GM23338 (cell line): ENCODE results near the gene BHLHE23. TPM values are rescaled to one million over a fixed set of nuclear protein-coding genes. Genes with fewer than 3 reads are reported as not detected.

Source experiments
- ATAC-seq: fragments of 200-7000 bp; cut with Tn5 transposase; 3 replicates; pipeline ENCODE4 v1.9.1; 2020
- DNase-seq: peaks from one replicate; pipeline ENCODE4 v3.0.0-alpha.2; 2015; ENCODE audit warnings: low spot score
- H2AFZ ChIP-seq: fragments of 200-600 bp; sonication (generic); 2 replicates; pipeline ENCODE4 v1.8.0; 2016; ENCODE audit warnings: antibody characterized with exemption, mild to moderate bottlenecking, moderate library complexity
- H3F3A ChIP-seq: fragments of 200-600 bp; sonication (generic); replicated peaks from 2 replicates; pipeline ENCODE4 v1.8.0; 2017; ENCODE audit warnings: antibody characterized with exemption, mixed run types, low read depth
- H3K27ac ChIP-seq: fragments of 200-600 bp; sonication (generic); 2 replicates; pipeline ENCODE4 v1.6.1; 2016; ENCODE audit warnings: low read depth
- H3K27me3 ChIP-seq: fragments of 200-600 bp; sonication (generic); 2 replicates; pipeline ENCODE4 v1.8.0; 2016; ENCODE audit warnings: mild to moderate bottlenecking, mixed run types, moderate library complexity; ENCODE audit not compliant: insufficient read depth
- H3K36me3 ChIP-seq: fragments of 200-600 bp; sonication (generic); 2 replicates; pipeline ENCODE4 v1.8.0; 2016; ENCODE audit warnings: mild to moderate bottlenecking; ENCODE audit not compliant: insufficient read depth
- H3K4me1 ChIP-seq: fragments of 200-600 bp; sonication (generic); 2 replicates; pipeline ENCODE4 v1.8.0; 2016; ENCODE audit warnings: mild to moderate bottlenecking, moderate library complexity; ENCODE audit not compliant: insufficient read depth
- H3K4me2 ChIP-seq: fragments of 200-600 bp; sonication (generic); 2 replicates; pipeline ENCODE4 v1.7.1; 2017; ENCODE audit warnings: mixed run types
- H3K4me3 ChIP-seq: fragments of 200-600 bp; sonication (generic); 2 replicates; pipeline ENCODE4 v1.6.1; 2016; ENCODE audit warnings: mixed run types
- H3K79me2 ChIP-seq: fragments of 200-600 bp; sonication (generic); replicated peaks from 2 replicates; pipeline ENCODE4 v1.8.0; 2017; ENCODE audit warnings: mild to moderate bottlenecking; ENCODE audit not compliant: insufficient read depth
- H3K9me2 ChIP-seq: fragments of 200-600 bp; sonication (generic); 2 replicates; pipeline ENCODE4 v1.8.0; 2017; ENCODE audit not compliant: insufficient read depth
- H4K20me1 ChIP-seq: fragments of 200-600 bp; sonication (generic); replicated peaks from 2 replicates; pipeline ENCODE4 v1.8.0; 2017; ENCODE audit warnings: mild to moderate bottlenecking; ENCODE audit not compliant: insufficient read depth
- H3K27ac Mint-ChIP-seq: 2 replicates; pipeline ENCODE4 v1.8.0; 2020; ENCODE audit warnings: inconsistent platforms, mild to moderate bottlenecking, moderate library complexity, mixed read lengths
- H3K27me3 Mint-ChIP-seq: 3 replicates; pipeline ENCODE4 v1.8.0; 2022; ENCODE audit warnings: low read depth, mild to moderate bottlenecking, moderate library complexity, mixed read lengths, inconsistent platforms; ENCODE audit not compliant: insufficient read depth, poor library complexity
- H3K36me3 Mint-ChIP-seq: 3 replicates; pipeline ENCODE4 v1.8.0; 2021; ENCODE audit warnings: low read depth, mild to moderate bottlenecking, inconsistent platforms, moderate library complexity, mixed read lengths
- H3K4me1 Mint-ChIP-seq: 3 replicates; pipeline ENCODE4 v1.8.0; 2020; ENCODE audit warnings: mild to moderate bottlenecking, inconsistent platforms, mixed read lengths
- H3K4me3 Mint-ChIP-seq: 3 replicates; pipeline ENCODE4 v1.8.0; 2021; ENCODE audit warnings: moderate library complexity, mild to moderate bottlenecking, inconsistent platforms, mixed read lengths
- H3K9me3 Mint-ChIP-seq: 3 replicates; pipeline ENCODE4 v1.8.0; 2020; ENCODE audit warnings: moderate library complexity, mild to moderate bottlenecking, inconsistent platforms, mixed read lengths
- CREB1 ChIP-seq: fragments of 250-450 bp; sonication (Bioruptor Pico); IDR thresholded peaks from 2 replicates; pipeline ENCODE4 v1.5.0; 2020; ENCODE audit warnings: low read depth, mild to moderate bottlenecking, moderate library complexity
- CTCF ChIP-seq, 2 experiments: fragments of 200-600 bp in 1 of 2; sonication (generic) in 1 of 2; conservative IDR thresholded peaks; 2 replicates each; pipeline versions ENCODE4 v1.5.1 to v1.6.1; 2016 to 2017; ENCODE audit warnings: antibody characterized with exemption in 2 of 2, low read depth in 2 of 2, mild to moderate bottlenecking in 2 of 2, moderate library complexity in 1 of 2
- ETS1 ChIP-seq: IDR thresholded peaks from 2 replicates; pipeline ENCODE4 v1.6.1; 2016; ENCODE audit warnings: antibody characterized with exemption
- EZH2 ChIP-seq: fragments of 200-600 bp; sonication (generic); IDR thresholded peaks from one replicate; pipeline ENCODE4 v1.8.0; 2017; ENCODE audit warnings: antibody characterized with exemption, mild to moderate bottlenecking, low read depth; ENCODE audit not compliant: unreplicated experiment
- EZH2phosphoT487 ChIP-seq: fragments of 200-600 bp; sonication (generic); IDR thresholded peaks from one replicate; pipeline ENCODE4 v1.8.1; 2018; ENCODE audit warnings: antibody characterized with exemption; ENCODE audit not compliant: unreplicated experiment
- JUNB ChIP-seq: IDR thresholded peaks from one replicate; pipeline ENCODE4 v1.6.1; 2016; ENCODE audit warnings: antibody characterized with exemption; ENCODE audit not compliant: unreplicated experiment
- NANOG ChIP-seq: IDR thresholded peaks from 2 replicates; pipeline ENCODE4 v1.6.1; 2016; ENCODE audit warnings: antibody characterized with exemption, borderline replicate concordance
- POLR2AphosphoS5 ChIP-seq: IDR thresholded peaks from 2 replicates; pipeline ENCODE4 v1.6.1; 2016; ENCODE audit warnings: antibody characterized with exemption, low read depth
- REST ChIP-seq: IDR thresholded peaks from one replicate; pipeline ENCODE4 v1.6.1; 2018; ENCODE audit warnings: antibody characterized with exemption; ENCODE audit not compliant: unreplicated experiment
- ZNF114 ChIP-seq: fragments of 250-450 bp; sonication (Bioruptor Pico); IDR thresholded peaks from 2 replicates; pipeline ENCODE4 v1.5.0; 2020; ENCODE audit warnings: mild to moderate bottlenecking, moderate library complexity
- ZNF331 ChIP-seq: fragments of 250-450 bp; sonication (Bioruptor Pico); IDR thresholded peaks from 2 replicates; pipeline ENCODE4 v1.5.0; 2020; ENCODE audit warnings: low read depth, mild to moderate bottlenecking, moderate library complexity
- ZNF462 ChIP-seq: fragments of 250-450 bp; sonication (Bioruptor Pico); IDR thresholded peaks from 2 replicates; pipeline ENCODE4 v1.5.0; 2020; ENCODE audit warnings: mild to moderate bottlenecking, moderate library complexity
- polyA plus RNA-seq: library from polyadenylated mRNA; unstranded; fragments of >200 nt; fragmentation: Nextera tagmentation; extraction: Ambion mirVana; gene quantifications from 2 replicates; pipeline ENCODE4 v1.2.1, GENCODE V29; 2016
- total RNA-seq: library from RNA; depleted of rRNA; stranded (reverse); fragments of >200 nt; shearing (Covaris generic); gene quantifications from 2 replicates; pipeline ENCODE4 v1.2.3, GENCODE V29; 2014

The BHLHE23 gene
- total and polyA plus RNA-seq, 2 experiments from 2014 or later, result 0.52 to 5.0 TPM

- no peaks in the 10 kb centered on the region for H3K36me3 ChIP-seq
- no peak overlapping the region for H2AFZ ChIP-seq
- H3K27me3 ChIP-seq, result no peaks in the 10 kb centered on the region
- ATAC-seq (no peak), DNase-seq (no peak)
- no peak overlapping the region for H3K4me3 Mint-ChIP-seq
- peaks cover 11% of the 10 kb centered on the region for H3K36me3 Mint-ChIP-seq
- peaks cover 4% of the 10 kb centered on the region; the same call in 1 of the 2 replicates for H3K4me1 ChIP-seq
- no peaks in the 10 kb centered on the region for H4K20me1 ChIP-seq
- TF ChIP-seq NANOG, result no peak
- no peak for TF ChIP-seq EZH2
- TF ChIP-seq REST, result no peak
- no peak for TF ChIP-seq ZNF331
- TF ChIP-seq ZNF114, result no peak
- TF ChIP-seq POLR2AphosphoS5, result no peak
- TF ChIP-seq JUNB, result no peak
- no peak for TF ChIP-seq CTCF (conservative IDR thresholded peaks at IDR 0.05; ENCODE audit: low read depth in 2 of 2)
- no peak for TF ChIP-seq EZH2phosphoT487
- no peak for TF ChIP-seq ETS1
- TF ChIP-seq CREB1 (CRISPR knock-in tag), result no peak
- no peak for TF ChIP-seq ZNF462 (CRISPR knock-in tag)
- H3K27ac ChIP-seq, result no peak overlapping the region
- H3K4me2 ChIP-seq, result no peak overlapping the region
- no peak overlapping the region for H3K27ac Mint-ChIP-seq
- no peaks in the 10 kb centered on the region for H3K79me2 ChIP-seq
- no peaks in the 10 kb centered on the region for H3K9me2 ChIP-seq
- peaks cover 12% of the 10 kb centered on the region for H3K9me3 Mint-ChIP-seq
- no peak overlapping the region for H3K4me3 ChIP-seq
- peaks cover 19% of the 10 kb centered on the region for H3K27me3 Mint-ChIP-seq
- 0 out of 2 replicates have a peak, but pooled peaks cover 6% of the 10 kb centered on the region for H3F3A ChIP-seq
- peaks cover 8% of the 10 kb centered on the region for H3K4me1 Mint-ChIP-seq
Observed at GRCh38 chr20:63021356-63022321, 14.9 kb upstream of the BHLHE23 start.
